Central memory CD8-positive, alpha-beta T cell (primary cell): ENCODE data around the gene RB1.
A peak's percentile ranks its signal among the peaks of the same experiment; 100 is the strongest.
"Not testable (repeated sequence)": the region's sequence is repeated elsewhere in the genome, so short reads cannot be mapped to it uniquely, and the experiment has no call there.

ENCODE experiments used
- ATAC-seq: fragments of 150-1000 bp; cut with Tn5 transposase; replicated peaks from 2 replicates; pipeline ENCODE4 v1.10.0; 2022; ENCODE audit warnings: mild to moderate bottlenecking, moderate FRiP score, moderate number of reproducible peaks; ENCODE audit not compliant: poor library complexity, severe bottlenecking; ENCODE audit errors: extremely low read depth
- DNase-seq, 2 donors: peaks; one replicate each; pipeline ENCODE4 v3.0.0; 2021; ENCODE audit warnings: low spot score in 2 of 2
- H3K27ac Mint-ChIP-seq: one replicate; pipeline ENCODE4 v1.8.0; 2022; ENCODE audit warnings: low read depth, mild to moderate bottlenecking, moderate library complexity, mixed read lengths
- H3K27me3 Mint-ChIP-seq: one replicate; pipeline ENCODE4 v1.8.0; 2022; ENCODE audit warnings: mixed read lengths
- H3K36me3 Mint-ChIP-seq: one replicate; pipeline ENCODE4 v1.8.0; 2022; ENCODE audit warnings: mild to moderate bottlenecking, moderate library complexity, mixed read lengths; ENCODE audit not compliant: insufficient read depth
- H3K4me1 Mint-ChIP-seq: one replicate; pipeline ENCODE4 v1.8.0; 2022; ENCODE audit warnings: mixed read lengths
- H3K4me3 Mint-ChIP-seq: one replicate; pipeline ENCODE4 v1.8.0; 2022; ENCODE audit warnings: mild to moderate bottlenecking, moderate library complexity, mixed read lengths
- H3K9me3 Mint-ChIP-seq: one replicate; pipeline ENCODE4 v1.8.0; 2022; ENCODE audit warnings: mixed read lengths

The RB1 gene

GRCh38 chr13:48404952-48405351, 101.4 kb downstream of the RB1 start:
- H3K27me3 Mint-ChIP-seq, result no peaks in the 10 kb centered on the region
- peaks cover 70% of the 10 kb centered on the region for H3K4me1 Mint-ChIP-seq
- no peak overlapping the region for H3K4me3 Mint-ChIP-seq
- peaks cover 10% of the 10 kb centered on the region for H3K36me3 Mint-ChIP-seq
- H3K9me3 Mint-ChIP-seq, result no peaks in the 10 kb centered on the region
- ATAC-seq, result no peak
- H3K27ac Mint-ChIP-seq, result no peak overlapping the region
- no peak for DNase-seq

- Mint-ChIP-seq H3K4me3 (no peak overlapping the region), H3K27ac (peak overlapping the region; percentile 76), H3K4me1 (peaks cover 68% of the 10 kb centered on the region), H3K36me3 (peaks cover 9% of the 10 kb centered on the region), H3K9me3 (no peaks in the 10 kb centered on the region), H3K27me3 (no peaks in the 10 kb centered on the region)
- DNase-seq (no peak), ATAC-seq (no peak)
Observed at GRCh38 chr13:48405875-48406274, 102.3 kb downstream of the RB1 start.

DNA sequence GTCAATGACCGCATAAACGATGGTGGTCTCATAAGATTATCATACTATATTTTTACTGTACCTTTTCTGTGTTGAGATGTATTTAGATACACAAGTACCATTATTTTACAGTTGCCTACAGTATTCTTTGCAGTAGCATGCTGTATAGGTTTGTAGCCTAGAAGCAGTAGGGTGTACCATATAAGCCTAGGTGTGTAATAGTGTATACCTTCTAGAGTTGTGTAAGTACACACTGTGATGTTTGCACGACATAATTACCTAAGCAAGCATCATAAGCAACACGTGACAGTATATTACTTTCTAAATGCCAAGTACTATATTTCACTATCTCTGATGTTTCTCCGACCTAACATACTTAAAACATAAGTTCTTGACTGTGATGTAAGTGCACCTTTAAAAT, 106.6 kb downstream of the RB1 start:
- Mint-ChIP-seq H3K9me3 (no peaks in the 10 kb centered on the region), H3K4me1 (peaks cover 50% of the 10 kb centered on the region), H3K36me3 (peaks cover 20% of the 10 kb centered on the region), H3K27ac (peak overlapping the region; percentile 97), H3K27me3 (no peaks in the 10 kb centered on the region), H3K4me3 (peak overlapping the region; percentile 97)
- DNase-seq (no peak), ATAC-seq (no peak)

DNA sequence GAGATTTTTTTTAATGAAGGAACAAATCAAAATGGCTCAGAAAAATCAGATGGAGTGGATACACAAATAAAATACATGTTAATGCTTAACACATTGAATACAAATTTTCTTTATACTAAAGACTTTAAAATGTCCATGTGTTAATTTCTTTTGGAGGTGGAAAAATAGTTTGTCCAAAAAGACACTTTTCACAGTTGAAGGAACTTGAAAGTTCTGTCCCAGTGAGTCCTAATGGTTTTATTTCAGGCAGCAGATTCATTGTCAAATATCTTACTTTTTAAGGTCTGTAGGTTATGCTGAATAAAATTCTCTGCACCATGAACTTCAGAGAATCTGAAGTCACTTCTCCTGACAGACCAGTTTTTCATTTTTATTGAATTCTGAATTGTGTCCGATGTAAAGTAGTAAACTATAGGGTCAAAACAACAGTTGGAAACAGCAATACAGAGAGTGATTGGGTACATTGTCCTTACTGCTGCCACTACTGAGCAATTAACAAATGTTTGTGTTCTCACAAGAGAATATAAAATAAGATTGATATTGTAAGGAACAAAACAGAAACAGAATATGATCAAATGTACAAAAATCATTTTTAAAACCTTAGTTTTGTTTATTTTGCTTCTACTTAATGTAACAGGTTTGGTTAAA, 107.7 kb downstream of the RB1 start:
- no peak for DNase-seq
- H3K36me3 Mint-ChIP-seq, result peaks cover 17% of the 10 kb centered on the region
- ATAC-seq, result no peak

DNA sequence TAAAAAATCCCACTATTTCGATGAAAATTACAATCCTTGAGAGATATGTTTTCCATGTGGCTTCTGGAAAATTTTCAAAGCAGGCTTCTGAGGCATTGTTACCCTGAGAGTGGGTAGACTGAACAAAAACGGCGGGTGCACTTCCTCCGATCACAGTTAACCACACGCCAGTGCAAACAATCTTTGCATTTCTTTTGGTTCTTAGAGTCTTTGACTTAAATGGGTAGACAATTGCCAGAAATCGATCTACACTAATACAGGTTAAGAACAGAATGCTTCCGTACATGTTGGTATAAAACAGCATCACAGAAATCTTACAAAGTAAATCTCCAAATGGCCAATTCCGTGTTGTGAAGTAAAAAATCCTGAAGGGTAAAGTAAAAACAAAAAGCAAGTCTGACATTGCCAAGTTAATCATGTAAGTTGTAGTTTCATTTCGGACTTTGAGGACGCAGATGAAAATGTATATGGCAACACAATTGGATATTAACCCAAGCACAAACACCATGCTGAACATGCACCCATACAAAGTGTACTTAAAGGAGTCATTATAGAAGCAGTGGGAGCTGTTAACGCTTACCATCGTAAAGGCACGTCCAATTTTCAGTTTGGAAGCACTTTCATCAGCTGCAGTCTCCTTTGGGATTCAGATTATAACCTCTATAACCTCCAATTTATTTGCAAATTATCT, 108.4 kb downstream of the RB1 start:
- ATAC-seq (peak; percentile 55), DNase-seq (no peak)
- Mint-ChIP-seq H3K36me3 (peaks cover 17% of the 10 kb centered on the region), H3K4me1 (peaks cover 41% of the 10 kb centered on the region), H3K9me3 (no peaks in the 10 kb centered on the region), H3K27me3 (no peaks in the 10 kb centered on the region), H3K27ac (peak overlapping the region; percentile 97), H3K4me3 (peak overlapping the region; percentile 97)

More for the DNA sequence above, 107.7 kb downstream of the RB1 start:
- Mint-ChIP-seq H3K9me3 (no peaks in the 10 kb centered on the region), H3K4me3 (peak overlapping the region; percentile 97), H3K27me3 (no peaks in the 10 kb centered on the region), H3K27ac (peak overlapping the region; percentile 97), H3K4me1 (peaks cover 48% of the 10 kb centered on the region)

GRCh38 chr13:48412881-48413351, 109.4 kb downstream of the RB1 start, which contains the start of gene LPAR6:
Gene LPAR6, minus strand, starts transcription at chr13:48413113. Its CDS starts 690 bp downstream, at chr13:48412423.
- Mint-ChIP-seq H3K4me3 (peak within 1 kb of the TSS; percentile 97), H3K27me3 (no peaks in the 10 kb centered on the region), H3K9me3 (no peaks in the 10 kb centered on the region), H3K4me1 (peaks cover 41% of the 10 kb centered on the region), H3K36me3 (peaks cover 17% of the 10 kb centered on the region), H3K27ac (peak within 1 kb of the TSS; percentile 97)
- ATAC-seq (peak; percentile 54), DNase-seq (no peak)

GRCh38 chr13:48414501-48414900, 111.0 kb downstream of the RB1 start:
- H3K4me3 Mint-ChIP-seq, result peak overlapping the region; percentile 76
- no peak for ATAC-seq
- H3K9me3 Mint-ChIP-seq, result peaks cover 5% of the 10 kb centered on the region
- no peak for DNase-seq
- peak overlapping the region; percentile 97 for H3K27ac Mint-ChIP-seq
- H3K4me1 Mint-ChIP-seq, result peaks cover 41% of the 10 kb centered on the region
- H3K27me3 Mint-ChIP-seq, result no peaks in the 10 kb centered on the region
- H3K36me3 Mint-ChIP-seq, result peaks cover 17% of the 10 kb centered on the region

DNA sequence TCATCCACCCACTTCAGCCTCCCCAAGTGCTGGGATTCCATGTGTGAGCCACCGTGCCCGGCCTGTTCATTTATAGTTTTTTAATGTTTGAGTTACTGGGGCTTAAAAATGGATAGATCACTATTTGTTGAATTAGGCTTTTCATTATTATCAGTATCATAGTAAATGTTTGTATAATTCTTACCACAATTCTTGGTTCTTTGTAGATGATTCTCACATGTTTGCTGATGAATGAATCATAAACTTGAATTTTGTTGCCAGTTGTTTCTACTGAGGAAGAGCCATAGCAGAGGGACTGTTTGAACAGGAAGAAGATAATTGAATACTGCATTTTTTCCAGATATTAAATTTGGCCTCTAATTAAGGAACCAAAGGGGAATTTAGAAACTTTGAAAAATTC, 112.0 kb downstream of the RB1 start:
- no peak for ATAC-seq

DNA sequence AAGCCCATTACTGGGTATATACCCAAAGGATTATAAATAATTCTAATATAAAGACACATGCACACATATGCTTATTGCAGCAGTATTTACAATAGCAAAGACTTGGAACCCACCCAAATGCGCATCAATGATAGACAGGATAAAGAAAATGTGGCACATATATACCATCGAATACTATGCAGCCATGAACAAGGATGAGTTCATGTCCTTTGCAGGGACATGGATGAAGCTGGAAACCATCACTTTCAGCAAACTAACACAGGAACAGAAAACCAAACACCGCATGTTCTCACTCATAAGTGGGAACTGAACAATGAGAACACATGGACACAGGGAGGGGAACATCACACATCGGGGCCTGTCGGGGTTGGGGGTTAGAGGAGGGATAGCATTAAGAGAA, 118.5 kb downstream of the RB1 start:
- H3K4me1 Mint-ChIP-seq, result peaks cover 26% of the 10 kb centered on the region
- not testable (repeated sequence) for H3K36me3 Mint-ChIP-seq, H3K27me3 Mint-ChIP-seq, H3K4me3 Mint-ChIP-seq, DNase-seq, ATAC-seq, H3K9me3 Mint-ChIP-seq, H3K27ac Mint-ChIP-seq

More for the DNA sequence above, 112.0 kb downstream of the RB1 start:
- Mint-ChIP-seq H3K36me3 (peaks cover 13% of the 10 kb centered on the region), H3K27ac (peak overlapping the region; percentile 97), H3K27me3 (no peaks in the 10 kb centered on the region), H3K9me3 (peaks cover 7% of the 10 kb centered on the region), H3K4me3 (peak overlapping the region; percentile 76), H3K4me1 (peaks cover 37% of the 10 kb centered on the region)
- no peak for DNase-seq

- H3K36me3 Mint-ChIP-seq, result peaks cover 6% of the 10 kb centered on the region
- no peak overlapping the region for H3K27ac Mint-ChIP-seq
- no peak overlapping the region for H3K4me3 Mint-ChIP-seq
- DNase-seq, result no peak
- H3K4me1 Mint-ChIP-seq, result peaks cover 14% of the 10 kb centered on the region
- ATAC-seq, result no peak
- peaks cover 5% of the 10 kb centered on the region for H3K9me3 Mint-ChIP-seq
- no peaks in the 10 kb centered on the region for H3K27me3 Mint-ChIP-seq
Observed at GRCh38 chr13:48424212-48424611, 120.7 kb downstream of the RB1 start.

GRCh38 chr13:48426052-48426451, 122.5 kb downstream of the RB1 start:
- H3K36me3 Mint-ChIP-seq, result peaks cover 8% of the 10 kb centered on the region
- DNase-seq (no peak), ATAC-seq (no peak)
- H3K27me3 Mint-ChIP-seq, result no peaks in the 10 kb centered on the region
- no peaks in the 10 kb centered on the region for H3K9me3 Mint-ChIP-seq
- H3K4me3 Mint-ChIP-seq, result no peak overlapping the region
- peaks cover 22% of the 10 kb centered on the region for H3K4me1 Mint-ChIP-seq
- no peak overlapping the region for H3K27ac Mint-ChIP-seq

- not testable (repeated sequence) for H3K27me3 Mint-ChIP-seq, H3K27ac Mint-ChIP-seq, H3K36me3 Mint-ChIP-seq, ATAC-seq, H3K9me3 Mint-ChIP-seq, DNase-seq, H3K4me3 Mint-ChIP-seq
- peaks cover 29% of the 10 kb centered on the region for H3K4me1 Mint-ChIP-seq
Observed at GRCh38 chr13:48426755-48427298, 123.3 kb downstream of the RB1 start.

- no peak overlapping the region for H3K27ac Mint-ChIP-seq
- H3K36me3 Mint-ChIP-seq, result peaks cover 5% of the 10 kb centered on the region
Observed at GRCh38 chr13:48429036-48429435, 125.5 kb downstream of the RB1 start.

More at GRCh38 chr13:48429036-48429435, 125.5 kb downstream of the RB1 start:
- H3K4me3 Mint-ChIP-seq, result no peak overlapping the region
- no peak for ATAC-seq
- no peak for DNase-seq
- H3K9me3 Mint-ChIP-seq, result no peaks in the 10 kb centered on the region
- peaks cover 36% of the 10 kb centered on the region for H3K4me1 Mint-ChIP-seq
- H3K27me3 Mint-ChIP-seq, result no peaks in the 10 kb centered on the region
